Mesenchymal stem cell (in vitro differentiated cells and primary cell): ENCODE results near the gene CAMK1D.

Experiments used
- DNase-seq: peaks from one replicate; pipeline ENCODE4 v3.0.0-alpha.2; 2013
- H2AFZ ChIP-seq: one replicate; pipeline ENCODE4 v1.6.1; 2013; ENCODE audit warnings: low read depth, mild to moderate bottlenecking, control low read depth, inconsistent platforms, low read length, moderate library complexity
- H2AK5ac ChIP-seq: 2 replicates; pipeline ENCODE4 v1.6.1; 2013; ENCODE audit warnings: low read length, moderate library complexity, mild to moderate bottlenecking, inconsistent platforms; ENCODE audit not compliant: severe bottlenecking
- H2BK120ac ChIP-seq: one replicate; pipeline ENCODE4 v1.6.1; 2013; ENCODE audit warnings: low read depth, mild to moderate bottlenecking, inconsistent platforms, low read length, moderate library complexity
- H2BK12ac ChIP-seq, 2 experiments: one replicate each; pipeline ENCODE4 v1.6.1; 2013; ENCODE audit warnings: inconsistent platforms in 2 of 2, low read length in 2 of 2, mild to moderate bottlenecking in 2 of 2, moderate library complexity in 2 of 2, control low read depth in 1 of 2
- H2BK15ac ChIP-seq: one replicate; pipeline ENCODE4 v1.6.1; 2013; ENCODE audit warnings: mild to moderate bottlenecking, low read depth, inconsistent platforms; ENCODE audit not compliant: poor library complexity, severe bottlenecking
- H2BK5ac ChIP-seq: 2 replicates; pipeline ENCODE4 v1.6.1; 2013; ENCODE audit warnings: low read depth, mild to moderate bottlenecking, low read length, control low read depth, inconsistent platforms; ENCODE audit not compliant: poor library complexity, severe bottlenecking
- H3K14ac ChIP-seq, 2 experiments: one replicate each; pipeline ENCODE4 v1.6.1; 2013; ENCODE audit warnings: inconsistent platforms in 2 of 2, low read length in 2 of 2, control low read depth in 1 of 2, mild to moderate bottlenecking in 1 of 2, moderate library complexity in 1 of 2
- H3K18ac ChIP-seq, 2 experiments: one replicate each; pipeline ENCODE4 v1.6.1; 2013; ENCODE audit warnings: inconsistent platforms in 2 of 2, low read length in 2 of 2, control low read depth in 1 of 2, low read depth in 1 of 2, mild to moderate bottlenecking in 1 of 2
- H3K23ac ChIP-seq, 2 experiments: one replicate each; pipeline ENCODE4 v1.6.1; 2013; ENCODE audit warnings: inconsistent platforms in 2 of 2, low read length in 2 of 2, mild to moderate bottlenecking in 2 of 2, moderate library complexity in 2 of 2, control low read depth in 1 of 2
- H3K27ac ChIP-seq: 2 replicates; pipeline ENCODE4 v1.5.1; 2013; ENCODE audit warnings: mild to moderate bottlenecking, moderate library complexity, low read length, control low read depth, inconsistent platforms; ENCODE audit not compliant: poor library complexity, severe bottlenecking
- H3K27me3 ChIP-seq, 2 experiments: 2 replicates each; pipeline versions ENCODE4 v1.6.1 to v1.7.0; 2013; ENCODE audit warnings: low read length in 2 of 2, mild to moderate bottlenecking in 2 of 2, moderate library complexity in 2 of 2, control low read depth in 1 of 2, inconsistent platforms in 1 of 2; ENCODE audit not compliant: control insufficient read depth in 1 of 2, insufficient read depth in 1 of 2
- H3K36me3 ChIP-seq, 2 experiments: 2 replicates each; pipeline versions ENCODE4 v1.6.1 to v1.7.0; 2013; ENCODE audit warnings: low read length in 2 of 2, control low read depth in 1 of 2, inconsistent platforms in 1 of 2, low read depth in 1 of 2, mild to moderate bottlenecking in 1 of 2; ENCODE audit not compliant: insufficient read depth in 2 of 2, control insufficient read depth in 1 of 2
- H3K4ac ChIP-seq, 2 experiments: one replicate each; pipeline ENCODE4 v1.6.1; 2013; ENCODE audit warnings: inconsistent platforms in 2 of 2, low read length in 2 of 2, mild to moderate bottlenecking in 2 of 2, moderate library complexity in 2 of 2, control low read depth in 1 of 2, low read depth in 1 of 2
- H3K4me1 ChIP-seq: 2 replicates; pipeline ENCODE4 v1.6.1; 2013; ENCODE audit warnings: low read depth, low read length, control low read depth; ENCODE audit not compliant: control insufficient read depth, insufficient read depth
- H3K4me2 ChIP-seq: 2 replicates; pipeline ENCODE4 v1.6.1; 2013; ENCODE audit warnings: low read length, mild to moderate bottlenecking, inconsistent platforms; ENCODE audit not compliant: poor library complexity, severe bottlenecking
- H3K4me3 ChIP-seq, 2 experiments: 2 replicates each; pipeline versions ENCODE4 v1.5.1 to v1.7.0; 2013; ENCODE audit warnings: low read length in 2 of 2, mild to moderate bottlenecking in 2 of 2, control low read depth in 1 of 2, low read depth in 1 of 2; ENCODE audit not compliant: insufficient read depth in 1 of 2
- H3K79me1 ChIP-seq: replicated peaks from 2 replicates; pipeline ENCODE4 v1.6.1; 2013; ENCODE audit warnings: mild to moderate bottlenecking, control low read depth, low read length, inconsistent platforms; ENCODE audit not compliant: poor library complexity, severe bottlenecking
- H3K9ac ChIP-seq: 2 replicates; pipeline ENCODE4 v1.7.0; 2013; ENCODE audit warnings: mild to moderate bottlenecking, low read length, moderate library complexity
- H3K9me3 ChIP-seq: 2 replicates; pipeline ENCODE4 v1.7.0; 2013; ENCODE audit warnings: mild to moderate bottlenecking, low read length; ENCODE audit not compliant: control insufficient read depth
- H4K8ac ChIP-seq: one replicate; pipeline ENCODE4 v1.6.1; 2013; ENCODE audit warnings: inconsistent platforms, mild to moderate bottlenecking, low read length, moderate library complexity
- H4K91ac ChIP-seq: one replicate; pipeline ENCODE4 v1.6.1; 2013; ENCODE audit warnings: mild to moderate bottlenecking, low read length, inconsistent platforms
- WGBS: methylation state at CpG from one replicate; pipeline ENCODE4 v1.1.7; 2013; ENCODE audit warnings: mixed read lengths; 5-methylcytosine and 5-hydroxymethylcytosine counted together

CAMK1D gene

GRCh38 chr10:12505683-12506082 lies 156.3 kb downstream of the CAMK1D start:
- no peak overlapping the region for H3K4me2 ChIP-seq
- H2BK15ac ChIP-seq = no peak overlapping the region
- 91% methylated on average over 5 of the region's 6 CpGs for WGBS
- H3K23ac ChIP-seq = no peak overlapping the region
- H3K36me3 ChIP-seq = peaks cover 0 to 7% of the 10 kb centered on the region in 2 experiments
- H4K91ac ChIP-seq = no peak overlapping the region
- no peak overlapping the region for H2BK12ac ChIP-seq
- H3K27ac ChIP-seq = no peak overlapping the region
- no peak overlapping the region for H2AK5ac ChIP-seq
- peaks cover 65% of the 10 kb centered on the region for H3K79me1 ChIP-seq
- H2BK5ac ChIP-seq = no peak overlapping the region
- H3K27me3 ChIP-seq = no peaks in the 10 kb centered on the region
- H4K8ac ChIP-seq = no peak overlapping the region
- no peak overlapping the region for H2AFZ ChIP-seq
- H2BK120ac ChIP-seq = no peak overlapping the region
- H3K4ac ChIP-seq = no peak overlapping the region
- no peak overlapping the region for H3K9ac ChIP-seq
- no peak overlapping the region for H3K18ac ChIP-seq
- no peaks in the 10 kb centered on the region for H3K9me3 ChIP-seq
- H3K4me3 ChIP-seq = no peak overlapping the region
- H3K14ac ChIP-seq = no peak overlapping the region
- no peak for DNase-seq
- H3K4me1 ChIP-seq = peaks cover 9% of the 10 kb centered on the region

DNA sequence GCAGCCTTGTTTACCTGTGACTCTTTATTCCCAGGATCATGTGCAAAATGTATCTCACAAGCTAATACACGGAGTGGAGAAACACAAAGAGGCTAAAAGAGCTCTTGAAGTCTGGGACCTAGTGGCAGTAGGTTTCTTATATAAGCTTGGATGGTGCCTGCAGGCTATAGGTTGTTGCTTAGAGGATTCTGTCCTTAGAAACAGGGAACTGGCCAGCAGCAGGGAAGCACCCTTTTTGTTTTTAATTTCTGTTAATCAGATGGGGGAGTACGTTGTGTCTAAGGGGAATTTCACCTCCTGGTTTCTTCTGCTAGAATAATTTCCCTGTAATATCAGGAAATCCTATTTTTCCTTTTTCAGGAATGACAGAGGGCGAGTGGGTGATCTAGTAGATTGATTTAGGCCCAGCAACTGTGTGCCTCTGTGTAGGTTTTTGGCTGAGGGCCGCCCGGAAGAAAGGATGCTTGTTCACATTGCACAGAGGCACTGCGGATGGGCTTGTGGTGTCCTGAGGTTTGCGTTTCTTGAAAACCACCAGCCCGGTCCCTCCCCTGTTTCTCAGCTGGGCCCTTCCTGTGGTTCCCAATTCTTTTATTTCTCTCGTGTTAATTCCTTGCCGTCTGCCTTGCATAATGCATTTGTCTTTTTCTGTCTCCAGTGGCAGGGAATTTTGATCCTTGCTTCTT lies 158.0 kb downstream of the CAMK1D start:
- DNase-seq = no peak
- H3K23ac ChIP-seq = no peak overlapping the region
- H3K36me3 ChIP-seq = peaks cover 0 to 4% of the 10 kb centered on the region in 2 experiments
- no peak overlapping the region for H3K27ac ChIP-seq
- no peaks in the 10 kb centered on the region for H3K9me3 ChIP-seq
- peaks cover 54% of the 10 kb centered on the region for H3K79me1 ChIP-seq
- H2AK5ac ChIP-seq = no peak overlapping the region
- H3K14ac ChIP-seq = no peak overlapping the region
- H3K18ac ChIP-seq = no peak overlapping the region
- WGBS = 86% methylated on average over 9 of the region's 10 CpGs
- H2BK5ac ChIP-seq = no peak overlapping the region
- no peak overlapping the region for H3K4me3 ChIP-seq
- H2BK12ac ChIP-seq = no peak overlapping the region
- H2AFZ ChIP-seq = no peak overlapping the region
- no peak overlapping the region for H3K4ac ChIP-seq
- H2BK120ac ChIP-seq = no peak overlapping the region
- H3K4me2 ChIP-seq = no peak overlapping the region
- H4K8ac ChIP-seq = no peak overlapping the region
- H2BK15ac ChIP-seq = no peak overlapping the region
- H3K4me1 ChIP-seq = peaks cover 7% of the 10 kb centered on the region
- H4K91ac ChIP-seq = no peak overlapping the region
- H3K27me3 ChIP-seq = no peaks in the 10 kb centered on the region
- H3K9ac ChIP-seq = no peak overlapping the region

DNA sequence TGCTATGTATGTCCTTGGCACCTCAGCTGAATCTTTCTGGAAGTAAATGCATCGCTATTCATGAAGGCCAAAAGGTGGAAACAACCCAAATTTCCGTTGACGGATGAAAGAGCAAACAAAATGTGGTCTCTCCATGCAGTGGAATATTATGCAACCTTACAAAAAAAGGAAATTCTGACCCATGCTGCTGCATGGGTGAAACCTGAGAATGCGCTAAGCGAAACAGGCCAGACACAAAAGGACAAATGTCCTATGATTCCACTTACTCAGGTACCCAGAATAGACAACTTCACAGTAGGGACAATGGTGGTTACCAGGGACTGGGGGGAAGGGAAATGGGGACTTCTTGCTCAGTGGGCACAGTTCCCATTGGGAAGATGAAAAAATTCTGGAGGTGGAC lies 158.8 kb downstream of the CAMK1D start:
- Histone ChIP-seq H3K4me1 (peaks cover 8% of the 10 kb centered on the region), H3K9ac (no peak overlapping the region), H2BK120ac (no peak overlapping the region), H4K8ac (no peak overlapping the region), H3K4me3 (no peak overlapping the region), H3K9me3 (no peaks in the 10 kb centered on the region), H2BK5ac (no peak overlapping the region), H3K79me1 (peaks cover 53% of the 10 kb centered on the region), H3K27ac (no peak overlapping the region), H3K36me3 (no peaks in the 10 kb centered on the region), H2AK5ac (no peak overlapping the region), H3K4me2 (no peak overlapping the region), H3K14ac (no peak overlapping the region), H4K91ac (no peak overlapping the region), H3K4ac (no peak overlapping the region), H3K27me3 (no peaks in the 10 kb centered on the region), H2BK12ac (no peak overlapping the region), H2BK15ac (no peak overlapping the region), H3K23ac (no peak overlapping the region), H2AFZ (no peak overlapping the region), H3K18ac (no peak overlapping the region)
- 89% methylated on average over 3 of the region's 5 CpGs for WGBS
- DNase-seq = no peak

- Histone ChIP-seq H3K4me3 (no peak overlapping the region), H2AFZ (no peak overlapping the region), H3K23ac (peak overlapping the region in 1 of 2 experiments; percentile 11), H2BK12ac (no peak overlapping the region), H3K79me1 (peaks cover 50% of the 10 kb centered on the region), H3K36me3 (no peaks in the 10 kb centered on the region), H3K27me3 (no peaks in the 10 kb centered on the region), H3K9ac (no peak overlapping the region), H3K18ac (no peak overlapping the region), H3K4me2 (no peak overlapping the region), H2BK15ac (no peak overlapping the region), H3K4ac (no peak overlapping the region), H3K27ac (no peak overlapping the region), H2AK5ac (peak overlapping the region; percentile 9), H2BK120ac (no peak overlapping the region), H3K9me3 (no peaks in the 10 kb centered on the region), H3K4me1 (peaks cover 11% of the 10 kb centered on the region), H4K8ac (no peak overlapping the region), H2BK5ac (no peak overlapping the region), H4K91ac (no peak overlapping the region), H3K14ac (no peak overlapping the region)
- DNase-seq = no peak
- WGBS = 89% methylated on average over 5 of the region's 5 CpGs
Observed at GRCh38 chr10:12509016-12509793, 159.9 kb downstream of the CAMK1D start.
